ENCODE data around the gene DZIP3.

DNA sequence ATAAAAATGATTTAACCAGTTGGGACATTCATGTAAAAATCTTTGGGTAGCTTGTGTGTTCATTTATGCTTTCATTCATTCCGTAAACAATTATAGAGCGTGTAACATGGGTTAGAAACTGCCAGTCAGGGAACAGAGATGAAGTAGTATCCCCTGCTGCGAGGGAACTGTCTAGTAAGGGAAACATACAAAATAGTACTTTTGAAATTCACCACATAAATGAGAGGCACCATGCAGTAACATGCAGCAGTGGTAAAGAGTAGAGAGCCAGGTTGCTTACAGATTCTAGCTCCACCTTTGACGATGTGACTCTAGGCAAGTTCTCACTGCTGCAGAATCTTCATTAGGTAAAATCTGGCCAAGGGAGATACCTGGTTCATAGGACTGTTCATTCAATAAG lies 938 bp downstream of the DZIP3 start:
- TF ChIP-seq, protein P1, sequence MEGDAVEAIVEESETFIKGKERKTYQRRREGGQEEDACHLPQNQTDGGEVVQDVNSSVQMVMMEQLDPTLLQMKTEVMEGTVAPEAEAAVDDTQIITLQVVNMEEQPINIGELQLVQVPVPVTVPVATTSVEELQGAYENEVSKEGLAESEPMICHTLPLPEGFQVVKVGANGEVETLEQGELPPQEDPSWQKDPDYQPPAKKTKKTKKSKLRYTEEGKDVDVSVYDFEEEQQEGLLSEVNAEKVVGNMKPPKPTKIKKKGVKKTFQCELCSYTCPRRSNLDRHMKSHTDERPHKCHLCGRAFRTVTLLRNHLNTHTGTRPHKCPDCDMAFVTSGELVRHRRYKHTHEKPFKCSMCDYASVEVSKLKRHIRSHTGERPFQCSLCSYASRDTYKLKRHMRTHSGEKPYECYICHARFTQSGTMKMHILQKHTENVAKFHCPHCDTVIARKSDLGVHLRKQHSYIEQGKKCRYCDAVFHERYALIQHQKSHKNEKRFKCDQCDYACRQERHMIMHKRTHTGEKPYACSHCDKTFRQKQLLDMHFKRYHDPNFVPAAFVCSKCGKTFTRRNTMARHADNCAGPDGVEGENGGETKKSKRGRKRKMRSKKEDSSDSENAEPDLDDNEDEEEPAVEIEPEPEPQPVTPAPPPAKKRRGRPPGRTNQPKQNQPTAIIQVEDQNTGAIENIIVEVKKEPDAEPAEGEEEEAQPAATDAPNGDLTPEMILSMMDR (IDR thresholded peaks at IDR 0.05) = no peak
- TF ChIP-seq EZH2 (IDR thresholded peaks at IDR 0.05) = no peak

Data from neural progenitor cell (in vitro differentiated cells).